GM21717 (cell line): ENCODE data around the gene FMN1.

Experiments used
- ATAC-seq: cut with Tn5 transposase; IDR thresholded peaks from one replicate; pipeline ENCODE4 v1.9.1; 2021; ENCODE audit warnings: mild to moderate bottlenecking, moderate library complexity; ENCODE audit not compliant: unreplicated experiment

FMN1 gene

DNA sequence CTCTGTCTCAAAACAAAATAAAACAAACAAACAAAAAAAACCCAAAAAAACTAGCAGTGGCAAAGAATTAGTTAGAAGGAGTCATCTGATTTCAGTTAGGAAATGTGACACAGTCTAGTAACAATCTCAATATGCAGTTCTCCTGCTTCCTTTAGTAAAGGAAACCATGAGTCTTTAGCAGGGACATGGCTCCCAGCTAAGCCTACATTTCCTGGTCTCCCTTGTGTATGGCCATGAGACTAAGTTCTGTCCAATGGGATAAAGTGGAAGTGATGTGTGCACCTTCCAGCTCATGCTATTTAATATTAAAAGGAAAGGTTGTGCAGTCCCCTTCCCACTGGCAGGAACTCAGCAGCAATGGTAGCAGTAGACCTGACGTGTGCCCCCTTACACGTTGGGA is 402.1 kb downstream of the FMN1 start:
- no peak for ATAC-seq

DNA sequence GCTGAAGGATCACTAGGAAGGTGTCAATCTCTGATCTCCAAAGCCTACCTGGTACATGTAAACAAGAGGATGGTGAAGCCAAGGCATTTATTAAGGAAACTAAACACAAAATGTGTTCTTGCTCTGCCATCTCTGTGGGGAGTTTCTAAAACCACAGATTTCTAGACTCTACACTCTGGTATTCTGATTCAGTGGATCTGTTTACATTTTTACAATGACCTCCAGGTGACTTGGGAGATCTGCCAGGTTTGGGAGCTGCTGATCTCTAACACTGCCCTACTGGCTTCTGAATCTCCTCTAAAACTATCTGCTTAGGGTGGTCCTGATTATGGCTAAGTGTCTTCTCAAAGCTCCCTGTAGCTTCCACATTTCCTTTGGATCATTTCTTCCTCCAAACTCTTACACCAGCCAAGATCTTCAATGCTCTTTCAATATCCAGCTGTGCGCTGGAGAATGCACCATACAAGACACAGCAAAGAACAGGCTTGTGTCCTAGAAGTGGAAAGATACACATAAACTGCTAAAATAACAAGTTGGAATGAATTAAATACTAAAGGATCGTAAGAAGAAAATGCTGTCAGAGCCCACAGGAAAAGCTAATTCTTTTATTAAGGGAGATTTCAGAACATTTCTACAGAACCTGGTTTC is 404.0 kb downstream of the FMN1 start:
- no peak for ATAC-seq

DNA sequence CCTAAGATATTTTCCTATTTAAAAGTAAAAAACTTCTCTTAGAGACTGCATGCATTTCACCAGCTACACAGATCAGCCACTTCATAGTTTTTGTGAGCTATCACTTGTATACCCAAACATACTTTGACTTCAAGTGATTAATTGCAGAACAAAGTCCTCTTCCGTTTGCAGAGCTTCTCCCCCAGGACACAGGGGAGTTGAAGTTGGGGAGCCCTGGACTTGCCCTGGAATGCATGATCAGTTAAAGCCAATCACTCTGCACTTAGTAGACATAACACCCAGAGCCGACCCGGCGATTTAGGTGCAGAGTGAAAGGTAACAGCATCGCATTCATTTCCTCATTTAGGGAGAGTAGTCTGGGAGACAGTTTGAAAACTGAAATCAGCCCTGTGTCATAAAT is 406.6 kb downstream of the FMN1 start:
- no peak for ATAC-seq

DNA sequence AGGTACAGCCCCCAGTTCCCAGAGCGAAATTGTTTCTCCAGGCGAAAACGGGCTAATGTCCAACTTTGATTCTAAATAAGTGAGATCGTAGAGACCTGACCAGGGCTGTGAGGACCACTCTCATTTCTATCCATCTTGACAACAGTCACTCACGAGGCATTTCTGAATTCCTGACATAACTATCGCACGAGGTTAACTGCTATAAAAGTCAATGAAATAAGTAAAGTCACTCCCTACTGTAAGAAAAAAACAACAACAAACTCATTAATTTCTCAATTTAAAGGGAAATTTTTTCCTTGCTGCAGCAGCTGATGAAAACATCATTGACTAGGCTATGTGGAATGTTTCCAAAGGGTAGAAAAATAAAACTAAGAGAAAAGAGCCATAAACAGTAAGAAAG is 407.6 kb downstream of the FMN1 start:
- no peak for ATAC-seq

DNA sequence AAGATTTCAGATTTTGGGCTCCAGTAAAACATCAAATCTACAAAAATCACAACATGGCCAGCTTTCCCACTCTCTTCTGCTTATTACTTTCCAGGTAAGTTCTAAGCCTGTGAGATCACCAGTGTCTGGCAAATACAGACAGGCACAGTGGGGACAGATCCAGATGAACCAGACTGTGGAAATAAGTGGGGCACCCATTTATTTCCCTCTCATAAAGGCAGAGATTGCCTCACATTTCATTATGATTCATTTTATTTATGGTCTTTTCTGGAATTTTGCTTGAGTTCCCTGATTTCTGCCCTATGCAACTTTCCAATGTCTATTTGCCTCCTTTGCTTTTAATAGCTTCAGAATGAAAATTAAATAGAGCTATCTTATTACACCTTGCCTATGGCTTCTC is 409.9 kb downstream of the FMN1 start:
- ATAC-seq = no peak

DNA sequence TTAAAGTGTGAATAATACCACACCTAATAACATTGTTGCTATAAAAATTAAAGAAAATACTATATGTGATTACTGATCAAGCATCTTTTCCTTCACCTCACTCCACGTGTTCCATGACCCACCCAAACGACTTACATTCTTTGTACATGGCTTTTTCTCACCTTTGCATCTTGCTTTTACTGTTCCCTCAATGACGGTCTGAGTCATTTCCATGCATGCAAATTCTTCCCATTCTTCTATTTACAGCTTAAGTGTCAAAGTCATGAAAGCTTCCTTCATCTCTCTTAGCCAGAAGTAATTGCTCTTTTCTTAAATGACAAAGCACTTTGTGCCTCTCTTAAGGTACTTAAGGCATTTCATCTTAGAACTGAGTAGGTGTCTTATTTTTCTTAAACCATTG is 412.7 kb downstream of the FMN1 start:
- ATAC-seq = no peak

DNA sequence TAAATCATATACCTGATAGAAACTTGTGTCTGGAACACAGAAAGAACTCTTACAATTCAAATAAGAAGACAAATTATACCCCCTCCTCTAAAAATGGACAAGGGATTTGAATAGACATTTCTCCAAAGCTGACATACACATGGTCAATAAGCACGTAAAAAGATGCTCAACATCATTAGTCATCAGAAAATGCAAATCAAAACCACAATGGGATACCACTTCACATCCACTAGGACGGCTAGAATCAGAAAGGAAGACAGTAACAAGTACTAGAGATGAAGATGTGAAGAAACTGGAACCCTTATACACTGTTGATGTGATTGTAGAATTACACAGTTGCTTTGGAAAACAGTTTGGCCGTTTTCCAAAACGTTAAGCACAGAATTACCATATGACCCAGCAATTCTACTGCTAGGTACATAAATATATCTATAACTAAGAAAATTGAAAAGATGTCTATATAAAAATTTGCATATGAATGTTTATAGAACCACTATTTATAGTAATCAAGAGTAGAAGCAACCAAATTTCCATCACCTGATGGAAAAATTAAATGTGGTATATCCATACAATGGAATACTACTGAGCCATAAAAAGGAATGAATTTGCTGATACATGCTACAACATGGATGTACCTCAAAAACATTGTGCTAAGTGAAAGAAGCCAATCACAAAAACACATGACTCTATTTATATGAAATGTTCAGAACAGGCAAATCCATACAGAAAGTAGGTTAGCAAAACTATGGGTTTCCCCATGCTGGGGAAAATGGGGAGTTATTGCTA is 415.9 kb downstream of the FMN1 start:
- ATAC-seq = no peak

DNA sequence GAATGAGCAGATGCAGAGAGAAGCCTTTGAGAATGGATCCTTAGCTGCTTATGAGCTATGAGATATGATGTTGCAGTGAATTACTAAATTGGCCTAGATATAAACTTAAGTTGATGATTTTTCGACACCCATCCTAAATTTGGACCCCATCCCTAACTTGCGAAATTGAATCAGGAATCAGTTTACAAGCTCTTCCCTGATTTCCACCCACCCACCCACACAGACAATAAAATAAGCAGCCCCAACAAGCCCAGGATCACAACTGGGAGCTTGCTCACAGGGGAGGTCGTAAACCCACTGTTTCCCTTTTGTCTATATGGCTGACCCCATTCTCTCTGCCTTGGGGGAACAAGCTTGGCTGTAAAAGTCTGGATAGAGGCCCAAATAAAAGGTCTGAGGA is 419.4 kb downstream of the FMN1 start:
- ATAC-seq = no peak

DNA sequence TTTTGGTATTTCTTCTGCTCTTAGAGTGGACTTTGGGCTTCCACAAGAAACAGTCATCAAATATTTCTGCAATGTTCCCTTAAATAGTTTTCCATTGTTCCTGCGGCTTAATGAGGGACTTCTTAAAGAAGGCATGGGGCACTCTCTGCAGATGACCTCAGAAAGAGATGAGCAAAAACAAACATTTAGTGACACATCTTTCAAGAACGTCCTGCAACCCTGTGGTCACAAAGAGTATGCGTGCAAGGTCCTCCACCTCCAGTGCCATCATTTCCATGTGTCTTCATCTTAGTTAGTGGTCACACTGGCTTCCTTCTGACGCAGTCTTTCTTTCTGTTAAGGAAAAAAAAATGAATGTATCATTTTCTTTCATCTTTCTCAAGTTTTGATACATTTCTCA is 420.5 kb downstream of the FMN1 start:
- ATAC-seq = no peak

DNA sequence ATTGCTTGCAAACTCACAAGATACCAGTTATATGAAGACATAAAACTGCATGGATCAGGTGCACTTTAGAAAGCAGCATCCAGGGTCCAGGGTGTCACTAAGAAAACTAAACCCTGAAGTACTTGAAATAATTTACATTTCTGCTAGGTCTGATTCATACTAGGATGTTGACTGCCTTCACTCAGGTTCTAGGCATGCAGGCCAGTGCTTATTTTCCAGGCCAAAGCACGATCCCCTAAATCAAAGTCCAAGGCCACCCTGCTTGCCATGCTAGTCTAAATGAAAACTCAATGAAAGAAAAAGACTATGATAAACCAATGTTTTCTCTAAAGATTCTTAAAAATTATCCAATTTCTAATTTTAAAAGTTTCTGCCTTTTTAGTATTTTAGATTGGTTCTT is 427.3 kb downstream of the FMN1 start:
- ATAC-seq = no peak

DNA sequence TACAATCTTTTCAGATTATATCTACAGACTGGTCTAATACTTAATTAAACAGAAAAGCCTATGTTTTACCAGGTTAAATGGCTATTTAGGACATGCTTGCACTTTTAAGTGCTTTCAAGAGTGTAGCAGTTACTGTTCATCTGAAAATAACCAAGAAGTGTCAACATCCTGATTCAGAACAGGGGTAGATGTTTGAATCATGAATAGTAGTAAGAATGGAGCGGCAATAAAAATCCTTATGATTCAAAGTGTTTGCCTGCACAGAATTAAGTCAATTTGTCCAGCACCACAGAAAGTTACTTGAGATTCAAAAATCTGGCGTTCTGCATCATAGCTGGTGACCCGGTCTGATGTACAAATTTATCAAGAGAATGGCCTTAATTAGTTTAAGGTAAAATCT is 428.4 kb downstream of the FMN1 start:
- ATAC-seq = no peak

DNA sequence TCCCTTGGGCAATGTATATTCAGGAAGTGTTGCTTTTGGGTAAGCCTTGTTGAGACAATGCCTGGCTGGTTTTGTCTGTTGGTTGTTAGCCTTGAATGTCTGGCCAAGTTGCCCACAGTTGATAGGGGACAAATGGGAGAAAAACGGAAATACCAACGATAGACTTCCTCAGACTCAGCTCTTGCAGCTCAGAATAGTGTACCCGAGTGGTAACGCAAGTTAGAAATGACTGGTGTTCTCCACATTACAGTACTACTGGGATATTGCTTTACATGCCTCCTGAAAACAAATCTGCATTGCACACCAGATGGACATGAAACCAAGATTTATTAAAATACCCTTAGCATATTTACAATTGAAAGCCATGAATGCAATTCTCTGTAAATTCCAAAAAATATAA is 429.3 kb downstream of the FMN1 start:
- ATAC-seq = no peak

DNA sequence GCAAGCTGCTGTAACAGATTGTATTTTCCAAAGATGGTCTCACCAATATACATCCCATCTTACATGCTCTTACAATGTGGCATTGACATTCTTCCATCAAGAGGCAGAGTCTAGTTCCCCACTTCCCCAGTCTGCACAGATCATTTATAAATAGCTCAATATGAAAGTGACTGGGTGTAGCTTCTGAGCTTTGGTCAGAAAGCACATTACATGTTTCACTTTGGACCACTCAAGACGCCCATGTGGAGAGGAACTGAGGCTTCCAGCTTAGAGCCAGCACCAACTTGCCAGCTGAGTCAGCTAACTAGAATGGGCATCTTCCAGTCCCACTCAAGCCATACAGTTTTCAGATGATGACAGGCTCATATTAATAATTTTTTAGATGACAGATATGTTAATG is 431.2 kb downstream of the FMN1 start:
- ATAC-seq = no peak

DNA sequence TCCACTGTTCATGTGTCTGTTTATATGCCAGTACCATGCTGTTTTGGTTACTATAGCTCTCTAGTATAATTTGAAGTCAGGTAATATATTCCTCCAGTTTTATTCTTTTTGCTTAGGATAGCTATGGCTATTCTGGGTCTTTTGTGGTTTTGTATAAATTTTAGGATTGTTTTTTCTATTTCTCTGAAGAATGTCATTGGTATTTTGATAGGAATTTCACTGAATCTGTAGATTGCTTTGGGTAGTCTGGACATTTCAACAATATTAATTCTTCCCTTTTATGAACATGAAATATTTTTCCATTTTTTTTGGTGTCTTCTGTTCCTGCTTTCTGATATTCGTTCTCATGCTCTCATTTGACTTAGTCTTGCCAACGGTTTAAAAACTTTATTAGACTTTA is 437.1 kb downstream of the FMN1 start:
- no peak for ATAC-seq

DNA sequence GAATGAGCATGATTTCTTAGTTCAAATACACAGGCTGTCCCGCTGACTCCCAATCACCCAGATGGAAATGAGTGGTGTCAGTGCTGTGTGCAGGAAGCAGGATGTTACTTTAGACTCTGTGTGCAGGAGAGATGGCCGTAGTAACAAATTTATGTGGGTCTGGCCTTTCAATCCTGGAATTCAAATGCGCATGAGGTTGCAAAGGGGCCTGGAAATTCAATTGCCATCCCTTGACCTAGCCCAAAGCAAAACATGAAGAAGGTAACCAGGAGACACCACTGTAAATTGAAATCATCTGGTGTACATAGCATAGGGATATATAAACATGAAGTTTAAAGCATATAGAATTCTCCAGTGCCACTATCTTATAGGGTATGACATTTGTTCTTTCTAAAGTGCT is 443.5 kb downstream of the FMN1 start:
- ATAC-seq = no peak

DNA sequence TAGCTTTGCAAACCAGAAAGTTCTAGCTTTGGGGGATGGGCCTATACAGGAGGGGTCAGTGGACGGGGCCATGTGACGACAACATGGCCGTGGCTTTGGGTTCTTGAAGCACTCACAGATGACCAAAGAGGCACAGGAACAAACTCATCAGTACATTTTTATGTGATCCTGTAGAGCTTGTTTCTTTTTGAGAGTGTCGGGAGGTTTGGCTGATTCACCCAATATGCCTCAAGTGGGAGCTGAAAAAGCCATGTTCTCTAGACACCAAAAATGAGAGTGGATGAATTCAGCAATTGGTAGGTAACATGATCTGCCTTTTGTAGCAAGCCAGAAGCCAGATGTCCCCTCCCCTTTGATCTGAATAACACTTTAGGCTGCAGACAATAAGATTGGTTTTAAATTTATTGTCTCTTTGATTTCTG is 446.6 kb downstream of the FMN1 start:
- no peak for ATAC-seq

DNA sequence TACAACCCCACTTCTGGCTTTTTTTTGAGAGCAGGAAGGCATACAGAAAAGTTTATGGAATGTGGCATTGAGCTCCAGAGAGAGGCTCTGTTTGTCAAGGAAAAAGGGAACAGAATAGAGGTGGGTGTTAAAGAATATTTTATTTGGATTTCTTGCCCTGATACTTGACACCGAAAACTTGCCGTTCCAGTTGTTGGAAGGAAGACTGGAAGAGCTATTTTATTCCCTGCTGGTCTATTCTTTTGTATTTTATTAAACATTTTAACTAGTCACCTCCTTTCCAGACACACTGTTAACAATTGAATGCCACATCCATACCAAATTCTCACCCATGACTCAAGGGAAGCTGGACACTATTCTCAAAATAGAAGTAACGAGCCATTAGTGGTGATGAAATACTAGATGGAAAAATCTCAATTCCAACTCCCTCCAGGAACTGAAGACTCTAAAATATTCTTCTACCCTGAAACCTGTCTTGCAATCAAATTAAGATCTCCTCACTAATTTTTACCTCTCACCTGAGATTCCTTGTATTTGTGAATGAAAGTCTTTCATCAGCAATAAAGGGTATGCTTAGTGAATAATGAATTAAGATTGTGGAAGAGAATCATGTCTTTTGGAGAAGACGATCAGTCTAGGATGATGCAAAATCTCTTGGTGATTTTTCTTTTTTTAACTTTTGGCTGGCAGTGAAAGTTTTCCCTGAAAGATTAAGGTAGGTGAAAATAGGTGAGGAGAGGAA is 448.2 kb downstream of the FMN1 start:
- ATAC-seq = no peak

DNA sequence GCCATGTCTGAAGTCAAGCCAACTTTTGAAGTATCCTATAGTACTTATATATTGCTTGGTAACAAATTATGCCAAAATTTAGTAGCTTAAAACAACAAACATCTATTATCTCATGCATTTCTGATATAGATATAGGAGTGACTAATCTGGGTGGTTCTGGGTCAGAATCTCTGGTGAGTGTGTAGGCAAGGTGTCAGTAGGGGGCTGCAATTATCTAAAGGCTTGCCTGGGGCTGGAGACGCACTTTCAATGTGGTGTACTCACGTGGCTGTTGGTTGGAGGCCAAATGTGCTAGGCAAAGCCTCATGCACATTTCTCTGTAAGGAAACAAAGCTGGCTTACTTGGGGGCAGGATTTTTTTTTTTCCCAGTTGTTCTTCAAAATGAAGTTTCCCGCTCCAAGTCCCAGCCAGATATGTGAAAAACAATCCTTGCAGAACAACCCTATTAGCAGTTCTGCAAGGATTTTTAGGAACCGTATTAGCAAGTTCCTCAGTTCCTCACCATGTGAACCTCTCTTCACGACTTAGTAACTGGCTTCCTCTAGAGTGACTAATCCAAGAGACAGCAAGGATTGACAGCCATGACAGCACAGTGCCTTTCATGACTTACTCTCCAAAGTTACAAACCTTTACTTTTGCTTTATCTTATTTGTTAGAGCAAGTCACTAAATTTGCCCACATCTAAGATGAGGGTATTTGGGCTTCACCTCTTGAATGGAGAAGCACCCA is 450.9 kb downstream of the FMN1 start:
- no peak for ATAC-seq

DNA sequence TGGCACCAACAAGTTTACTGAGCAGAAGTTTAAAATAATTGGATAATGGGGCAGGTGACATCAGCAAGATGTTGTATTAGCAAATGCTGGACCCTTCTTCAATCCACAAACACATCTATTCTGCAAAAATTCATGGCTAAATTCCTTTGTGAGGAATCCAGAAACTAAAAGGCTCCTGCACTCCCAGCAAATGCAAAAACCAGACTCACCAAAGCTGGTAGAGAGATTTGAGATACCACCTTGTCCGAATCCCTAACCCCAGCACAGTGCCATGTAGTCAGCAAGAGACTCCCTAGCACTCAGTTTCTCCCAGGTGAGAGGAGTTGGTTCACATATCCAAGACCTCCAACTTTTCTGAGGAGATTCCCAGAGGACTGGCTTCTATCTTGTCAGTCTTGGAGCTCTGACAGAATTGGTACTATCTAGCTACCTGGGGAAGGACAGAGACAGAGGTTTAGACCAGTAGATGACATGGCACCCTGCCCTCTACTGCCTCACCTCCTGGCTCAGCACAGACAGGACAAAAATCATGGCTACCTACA is 454.9 kb downstream of the FMN1 start:
- no peak for ATAC-seq

DNA sequence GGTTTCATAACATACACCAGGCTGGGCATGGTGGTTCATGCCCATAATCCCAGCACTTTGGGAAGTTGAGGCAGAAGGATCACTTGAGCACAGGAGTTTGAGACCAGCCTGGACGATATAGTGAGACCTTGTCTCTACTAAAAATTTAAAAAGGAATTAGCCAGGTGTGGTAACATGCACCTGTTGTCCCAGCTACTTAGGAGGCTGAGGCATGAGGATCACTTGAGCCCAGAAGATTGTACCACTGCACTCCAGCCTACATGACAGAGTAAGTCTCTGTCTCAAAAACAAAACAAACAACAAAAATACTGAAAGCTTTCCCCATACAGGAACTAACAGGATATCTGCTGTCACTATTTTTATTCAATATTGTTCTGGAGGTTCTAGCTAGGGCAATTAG is 455.8 kb downstream of the FMN1 start:
- ATAC-seq = no peak

DNA sequence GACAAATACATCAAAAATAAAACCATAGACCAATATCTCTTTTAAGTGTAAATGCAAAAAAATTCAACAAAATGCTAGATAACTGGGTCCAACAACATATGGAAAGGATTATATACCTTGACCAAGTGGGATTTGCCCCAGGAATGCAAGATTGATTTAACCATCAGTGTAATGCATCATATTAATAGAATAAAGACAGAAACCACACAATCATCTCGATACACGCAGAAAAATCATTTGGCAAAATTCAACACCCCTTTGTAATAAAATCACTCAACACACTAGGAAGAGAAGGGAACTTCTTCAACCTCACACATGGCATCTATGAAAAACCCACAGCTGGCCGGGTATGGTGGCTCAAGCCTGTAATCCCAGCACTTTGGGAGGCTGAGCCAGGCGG is 457.2 kb downstream of the FMN1 start:
- no peak for ATAC-seq
